ENCODE results near the gene DUSP8.

- TF ChIP-seq POLR2AphosphoS5 (IDR thresholded peaks at IDR 0.05; ENCODE audit: low read depth, low read length) (no peak), EZH2 (IDR thresholded peaks at IDR 0.05; ENCODE audit: low read depth, low read length, severe bottlenecking) (no peak), GABPA (IDR thresholded peaks at IDR 0.05; ENCODE audit: borderline replicate concordance, insufficient read depth, low read length) (no peak), RNF2 (IDR thresholded peaks at IDR 0.05; ENCODE audit: borderline replicate concordance, low read depth, low read length, missing control alignments, poor library complexity, severe bottlenecking) (no peak), RXRA (IDR thresholded peaks at IDR 0.05; ENCODE audit: insufficient read depth, low read depth, low read length) (no peak), BRCA1 (IDR thresholded peaks at IDR 0.05; ENCODE audit: low read depth, low read length) (no peak), HDAC6 (IDR thresholded peaks at IDR 0.05; ENCODE audit: low read depth, low read length) (no peak), CTCF (IDR thresholded peaks at IDR 0.05; ENCODE audit: control extremely low read depth in 1 of 3, insufficient read depth in 1 of 3, low read depth in 1 of 3, low read length in 3 of 3) (no peak), ATF3 (IDR thresholded peaks at IDR 0.05; ENCODE audit: insufficient read depth, low read depth, low read length) (no peak)
Measured at GRCh38 chr11:1567052-1567720, 4.9 kb downstream of the DUSP8 start.
